H9 (cell line): Measurements from ENCODE around the gene PARP8. TPM values are rescaled to one million over a fixed set of nuclear protein-coding genes. Genes with fewer than 3 reads are reported as not detected.

Experiments
- DNase-seq: peaks from one replicate; pipeline ENCODE4 v3.0.0-alpha.2; 2017
- H2AFZ ChIP-seq: one replicate; pipeline ENCODE4 v1.6.1; 2013; ENCODE audit warnings: mild to moderate bottlenecking, low read length, control low read depth, moderate library complexity
- H2AK5ac ChIP-seq: 2 replicates; pipeline ENCODE4 v1.6.1; 2013; ENCODE audit warnings: low read length, control low read depth, mixed read lengths; ENCODE audit not compliant: insufficient read length
- H2BK120ac ChIP-seq: one replicate; pipeline ENCODE4 v1.6.1; 2013; ENCODE audit warnings: low read depth, mild to moderate bottlenecking, low read length, control low read depth, inconsistent platforms; ENCODE audit not compliant: poor library complexity, severe bottlenecking
- H2BK12ac ChIP-seq: 2 replicates; pipeline ENCODE4 v1.6.1; 2013; ENCODE audit warnings: low read length, control low read depth, mixed read lengths, low read depth; ENCODE audit not compliant: insufficient read length
- H2BK15ac ChIP-seq: 2 replicates; pipeline ENCODE4 v1.6.1; 2013; ENCODE audit warnings: low read depth, low read length, control low read depth
- H2BK20ac ChIP-seq: one replicate; pipeline ENCODE4 v1.6.1; 2013; ENCODE audit warnings: low read depth, mild to moderate bottlenecking, low read length, control low read depth, inconsistent platforms; ENCODE audit not compliant: poor library complexity, severe bottlenecking
- H2BK5ac ChIP-seq: 2 replicates; pipeline ENCODE4 v1.6.1; 2013; ENCODE audit warnings: low read length, control low read depth, mixed read lengths; ENCODE audit not compliant: insufficient read length
- H3K14ac ChIP-seq: 2 replicates; pipeline ENCODE4 v1.6.1; 2013; ENCODE audit warnings: low read length, control low read depth; ENCODE audit not compliant: insufficient read depth
- H3K18ac ChIP-seq: 2 replicates; pipeline ENCODE4 v1.6.1; 2013; ENCODE audit warnings: low read depth, mild to moderate bottlenecking, mixed read lengths, low read length, control low read depth; ENCODE audit not compliant: insufficient read length
- H3K23ac ChIP-seq: 2 replicates; pipeline ENCODE4 v1.6.1; 2013; ENCODE audit warnings: low read length, control low read depth, mixed read lengths, low read depth; ENCODE audit not compliant: insufficient read length
- H3K23me2 ChIP-seq: 2 replicates; pipeline ENCODE4 v1.6.1; 2013; ENCODE audit warnings: low read depth, mild to moderate bottlenecking, mixed read lengths, low read length, control low read depth; ENCODE audit not compliant: insufficient read length, poor library complexity, severe bottlenecking
- H3K27ac ChIP-seq: 2 replicates; pipeline ENCODE4 v1.5.1; 2013; ENCODE audit warnings: low read length, control low read depth, mixed read lengths, low read depth; ENCODE audit not compliant: insufficient read length
- H3K27me3 ChIP-seq: 2 replicates; pipeline ENCODE4 v1.6.1; 2013; ENCODE audit warnings: low read length, control low read depth, inconsistent platforms; ENCODE audit not compliant: insufficient read depth
- H3K4ac ChIP-seq: 2 replicates; pipeline ENCODE4 v1.6.1; 2013; ENCODE audit warnings: low read depth, mild to moderate bottlenecking, control low read depth, inconsistent platforms, low read length, moderate library complexity
- H3K4me1 ChIP-seq: 2 replicates; pipeline ENCODE4 v1.6.1; 2013; ENCODE audit warnings: low read length, control low read depth, inconsistent platforms; ENCODE audit not compliant: insufficient read depth
- H3K4me2 ChIP-seq: 2 replicates; pipeline ENCODE4 v1.6.1; 2013; ENCODE audit warnings: low read length, control low read depth, mixed read lengths; ENCODE audit not compliant: insufficient read length, insufficient read depth
- H3K56ac ChIP-seq: 2 replicates; pipeline ENCODE4 v1.6.1; 2013; ENCODE audit warnings: low read depth, mild to moderate bottlenecking, mixed read lengths, low read length, control low read depth; ENCODE audit not compliant: insufficient read length
- H3K79me1 ChIP-seq: 2 replicates; pipeline ENCODE4 v1.6.1; 2013; ENCODE audit warnings: low read depth, mild to moderate bottlenecking, moderate library complexity, low read length, control low read depth, inconsistent platforms; ENCODE audit not compliant: insufficient read depth, poor library complexity, severe bottlenecking
- H3K79me2 ChIP-seq: 2 replicates; pipeline ENCODE4 v1.6.1; 2013; ENCODE audit warnings: low read length, control low read depth, inconsistent platforms; ENCODE audit not compliant: insufficient read depth
- H3K9ac ChIP-seq: 2 replicates; pipeline ENCODE4 v1.6.1; 2013; ENCODE audit warnings: low read length, control low read depth, mixed read lengths; ENCODE audit not compliant: insufficient read length; ENCODE audit errors: extremely low read depth
- H3K9me3 ChIP-seq: one replicate; pipeline ENCODE4 v1.6.1; 2013; ENCODE audit warnings: low read depth, low read length, inconsistent platforms; ENCODE audit not compliant: control insufficient read depth
- H3T11ph ChIP-seq: one replicate; pipeline ENCODE4 v1.6.1; 2013; ENCODE audit warnings: mild to moderate bottlenecking, low read length, control low read depth, inconsistent platforms
- H4K20me1 ChIP-seq: one replicate; pipeline ENCODE4 v1.6.1; 2013; ENCODE audit not compliant: control insufficient read depth, insufficient read length, insufficient read depth
- H4K5ac ChIP-seq: 2 replicates; pipeline ENCODE4 v1.6.1; 2013; ENCODE audit warnings: low read depth, mild to moderate bottlenecking, mixed read lengths, low read length, control low read depth; ENCODE audit not compliant: insufficient read length
- H4K8ac ChIP-seq: replicated peaks from 2 replicates; pipeline ENCODE4 v1.6.1; 2013; ENCODE audit warnings: low read length, control low read depth, mixed read lengths, low read depth; ENCODE audit not compliant: insufficient read length
- H4K91ac ChIP-seq: 2 replicates; pipeline ENCODE4 v1.6.1; 2013; ENCODE audit warnings: low read depth, mild to moderate bottlenecking, moderate library complexity, mixed read lengths, low read length, control low read depth; ENCODE audit not compliant: insufficient read length
- H3K27ac Mint-ChIP-seq, 3 experiments: 2 replicates in 2 of 3; 3 replicates in 1 of 3; pipeline ENCODE4 v1.8.0; 2020 to 2021; ENCODE audit warnings: mixed read lengths in 3 of 3, mild to moderate bottlenecking in 1 of 3, moderate library complexity in 1 of 3
- H3K27me3 Mint-ChIP-seq: 2 replicates; pipeline ENCODE4 v1.8.0; 2021; ENCODE audit warnings: low read depth, mild to moderate bottlenecking, moderate library complexity, mixed read lengths
- H3K36me3 Mint-ChIP-seq, 3 experiments: 2 replicates in 2 of 3; 3 replicates in 1 of 3; pipeline ENCODE4 v1.8.0; 2020 to 2021; ENCODE audit warnings: low read depth in 3 of 3, mixed read lengths in 3 of 3; ENCODE audit not compliant: insufficient read depth in 1 of 3
- H3K4me1 Mint-ChIP-seq, 2 experiments: 2 replicates each; pipeline ENCODE4 v1.8.0; 2020; ENCODE audit warnings: mixed read lengths in 2 of 2
- H3K4me3 Mint-ChIP-seq, 2 experiments: 2 replicates in 1 of 2; 3 replicates in 1 of 2; pipeline ENCODE4 v1.8.0; 2020 to 2021; ENCODE audit warnings: mild to moderate bottlenecking in 2 of 2, mixed read lengths in 2 of 2, moderate library complexity in 1 of 2
- H3K9me3 Mint-ChIP-seq, 2 experiments: 2 replicates in 1 of 2; 3 replicates in 1 of 2; pipeline ENCODE4 v1.8.0; 2020; ENCODE audit warnings: mild to moderate bottlenecking in 2 of 2, mixed read lengths in 2 of 2, moderate library complexity in 1 of 2
- CTCF ChIP-seq: fragments of 200-600 bp; sonication (generic); conservative IDR thresholded peaks from 3 replicates; pipeline ENCODE4 v1.8.0; 2021; ENCODE audit warnings: antibody characterized with exemption, mild to moderate bottlenecking
- WGBS: extraction: QIAGEN DNeasy Blood & Tissue Kit; methylation state at CpG from one replicate; pipeline ENCODE4 v1.1.7; 2013; ENCODE audit warnings: missing lambda C conversion rate, low lambda C conversion rate, mixed read lengths; ENCODE audit not compliant: insufficient read length; ENCODE audit errors: extremely low coverage; 5-methylcytosine and 5-hydroxymethylcytosine counted together
- total RNA-seq: library from RNA; stranded (reverse); gene quantifications from 2 replicates; pipeline ENCODE4 v1.2.1, GENCODE V29; 2021

PARP8 gene
- total RNA-seq, 1 experiment from 2014 or later: 34.0 TPM

DNA sequence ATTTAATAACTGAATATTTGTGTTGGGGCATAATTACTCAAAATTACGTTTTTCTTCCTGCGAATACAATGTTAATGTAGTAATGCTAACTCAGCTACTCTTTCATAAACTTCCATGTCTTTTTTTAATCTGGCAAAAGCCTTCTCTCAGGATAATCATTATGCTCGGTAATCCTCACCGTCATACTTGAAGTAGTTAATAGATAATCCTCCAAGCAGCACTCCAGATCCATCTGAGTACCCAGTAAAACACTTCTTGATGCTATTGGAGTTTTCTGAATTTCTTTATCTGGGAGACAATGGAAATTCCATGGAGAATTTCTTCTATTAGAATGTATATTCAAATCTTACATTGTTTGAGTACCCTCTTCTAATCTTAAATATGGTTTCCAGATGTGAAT lies 34.3 kb downstream of the PARP8 start:
- H3K27me3 Mint-ChIP-seq: no peaks in the 10 kb centered on the region

More for the DNA sequence above, 34.3 kb downstream of the PARP8 start:
- Histone ChIP-seq H3T11ph (no peak overlapping the region), H3K79me2 (peaks cover 10% of the 10 kb centered on the region; the same call in 1 of the 2 replicates), H3K56ac (no peak overlapping the region), H3K4me1 (peaks cover 4% of the 10 kb centered on the region; the same call in 1 of the 2 replicates), H3K27ac (no peak overlapping the region), H3K23ac (no peak overlapping the region), H4K5ac (no peak overlapping the region), H3K14ac (no peak overlapping the region), H2BK5ac (no peak overlapping the region), H2BK12ac (no peak overlapping the region), H3K4me2 (no peak overlapping the region), H4K8ac (no peak overlapping the region), H2BK120ac (no peak overlapping the region), H3K18ac (no peak overlapping the region), H3K4ac (no peak overlapping the region), H2AK5ac (no peak overlapping the region), H4K20me1 (no peaks in the 10 kb centered on the region), H3K27me3 (no peaks in the 10 kb centered on the region), H2BK15ac (no peak overlapping the region), H3K9ac (no peak overlapping the region), H4K91ac (no peak overlapping the region), H2BK20ac (no peak overlapping the region), H2AFZ (no peak overlapping the region), H3K79me1 (no peaks in the 10 kb centered on the region), H3K23me2 (no peaks in the 10 kb centered on the region), H3K9me3 (no peaks in the 10 kb centered on the region)
- Mint-ChIP-seq H3K4me3 (no peak overlapping the region), H3K4me1 (peaks cover 27% of the 10 kb centered on the region in 2 experiments), H3K9me3 (no peaks in the 10 kb centered on the region), H3K36me3 (no peaks in the 10 kb centered on the region), H3K27ac (no peak overlapping the region)
- WGBS: no CpG with 5 or more reads among the region's 4 CpGs
- no peak for TF ChIP-seq CTCF
- no peak for DNase-seq
